NCI-H510A (cell line): ENCODE data around the gene NSF.
"Not testable (repeated sequence)": the region's sequence is repeated elsewhere in the genome, so short reads cannot be mapped to it uniquely, and the experiment has no call there.

ENCODE experiments used
- DNase-seq: peaks from one replicate; lab custom pipeline; 2025; lab: John Stamatoyannopoulos, UW

NSF gene

DNA sequence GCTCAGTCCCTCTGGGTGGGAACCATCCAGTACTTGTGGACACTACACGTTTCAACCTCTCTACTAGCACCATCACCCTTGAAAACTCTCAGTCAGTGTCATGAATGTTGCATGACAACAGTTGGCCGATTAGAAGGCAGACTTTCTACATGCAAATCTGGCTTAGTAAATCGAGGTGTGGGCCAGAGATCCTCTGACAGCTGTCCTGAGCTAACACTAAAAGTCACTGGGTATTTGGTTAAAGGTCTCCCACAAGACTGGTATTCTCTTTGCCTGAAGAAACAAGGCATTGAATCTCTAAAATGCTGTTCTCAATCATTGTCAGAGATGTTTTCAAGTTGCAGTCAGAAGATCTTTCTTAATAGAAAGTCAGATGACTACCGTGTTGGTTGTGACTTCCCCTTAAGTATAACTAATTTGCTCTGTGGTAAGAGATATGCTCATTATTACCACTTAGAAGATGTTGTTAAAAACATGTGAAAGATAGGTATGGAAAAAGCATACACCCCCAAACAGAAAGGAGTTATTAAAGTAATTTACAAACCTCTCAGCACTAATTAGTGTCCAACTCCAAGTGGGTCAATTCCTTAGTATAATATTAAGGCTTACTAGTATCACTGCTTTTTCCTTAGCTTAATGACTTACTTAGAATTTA is 165.7 kb downstream of the NSF start:
- no peak for DNase-seq

DNA sequence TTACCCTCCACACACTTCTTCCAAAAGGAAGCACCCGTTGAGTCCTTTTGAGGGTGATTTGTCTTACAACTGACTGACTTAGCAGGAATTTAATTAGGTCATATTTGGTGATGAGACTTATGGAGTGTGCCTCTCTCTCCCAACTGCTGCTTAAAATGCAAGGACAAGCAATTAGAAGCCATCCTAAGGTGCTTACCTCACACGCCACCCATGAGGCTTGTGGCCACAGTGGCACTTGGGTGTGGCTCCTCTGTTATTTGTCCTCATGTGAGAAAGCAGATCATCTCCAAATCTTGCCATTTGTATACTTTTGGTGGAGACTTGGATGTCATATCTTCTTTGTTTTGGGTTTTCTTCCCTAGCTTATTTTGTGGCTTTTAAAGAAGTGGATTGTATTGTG is 166.4 kb downstream of the NSF start:
- DNase-seq, result no peak

DNA sequence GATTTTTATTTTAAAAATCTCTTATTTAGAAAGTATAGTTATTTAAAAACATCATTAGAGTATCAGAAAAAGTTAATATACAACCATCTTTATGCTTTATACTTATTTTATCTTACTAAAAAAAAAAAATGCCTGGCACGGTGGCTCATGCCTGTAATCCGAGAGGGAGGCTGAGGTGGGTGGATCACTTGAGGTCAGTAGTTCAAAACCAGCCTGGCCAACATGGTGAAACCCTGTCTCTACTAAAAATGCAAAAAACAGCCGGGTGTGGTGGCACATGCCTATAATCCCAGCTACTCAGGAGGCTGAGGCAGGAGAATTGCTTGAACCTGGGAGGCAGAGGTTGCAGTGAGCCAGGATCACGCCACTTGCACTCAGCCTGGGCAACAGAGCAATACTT is 167.1 kb downstream of the NSF start:
- DNase-seq, result not testable (repeated sequence)

DNA sequence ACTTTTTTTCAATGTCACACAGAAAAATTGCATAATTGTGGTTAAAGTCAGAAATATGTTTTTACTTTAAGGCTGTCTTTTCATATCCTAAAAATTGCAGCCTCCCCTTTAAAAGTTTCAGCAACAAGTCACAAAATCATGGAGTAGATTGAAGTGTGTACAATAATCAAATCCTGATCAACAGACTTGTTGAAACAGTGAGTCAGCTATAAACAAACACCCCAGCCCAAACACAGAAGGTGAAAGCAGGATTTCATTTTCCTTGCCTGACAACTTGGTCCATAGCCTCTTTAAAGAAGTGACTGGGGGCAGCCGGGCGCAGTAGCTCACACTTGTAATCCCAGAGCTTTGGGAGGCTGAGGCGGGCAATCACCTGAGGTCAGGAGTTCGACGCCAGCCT is 168.1 kb downstream of the NSF start:
- DNase-seq, result no peak

DNA sequence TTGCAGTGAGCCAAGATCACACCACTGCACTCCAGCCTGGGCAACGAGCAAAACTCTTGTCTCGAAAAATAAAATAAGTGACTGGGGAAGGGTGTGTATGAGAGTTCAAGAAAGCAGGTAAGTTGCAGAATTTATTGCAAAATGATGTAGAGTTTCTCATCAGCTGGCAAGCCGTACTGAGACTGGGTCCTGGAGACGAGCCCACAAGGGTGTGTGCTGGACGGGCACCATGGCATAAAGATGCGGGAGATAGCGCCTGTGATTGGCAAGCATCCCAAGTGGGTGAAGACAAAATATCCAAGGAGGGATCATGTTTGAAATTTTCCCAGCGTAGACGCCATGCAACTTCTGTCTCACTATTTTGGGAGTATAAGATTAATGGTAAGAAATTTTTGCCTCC is 168.7 kb downstream of the NSF start:
- no peak for DNase-seq

DNA sequence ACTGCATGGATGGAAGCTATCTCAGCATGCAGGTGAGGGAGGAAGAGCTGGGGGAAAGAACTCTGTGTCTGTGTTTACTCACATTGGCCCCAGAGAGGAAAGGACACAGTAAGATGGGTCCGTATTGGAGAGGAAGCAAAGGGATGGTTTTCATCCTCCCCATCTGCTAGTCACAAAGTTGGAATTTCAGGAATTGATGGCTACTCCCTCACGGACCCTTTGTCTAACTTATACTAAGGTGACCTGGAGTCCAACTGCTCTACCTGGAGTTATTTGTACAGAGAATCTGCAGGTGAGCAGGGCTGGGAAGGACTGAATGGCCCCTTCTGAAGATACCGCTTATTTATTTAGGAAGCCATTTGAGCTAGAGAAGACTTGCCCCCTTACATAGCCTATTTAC is 172.9 kb downstream of the NSF start:
- no peak for DNase-seq

DNA sequence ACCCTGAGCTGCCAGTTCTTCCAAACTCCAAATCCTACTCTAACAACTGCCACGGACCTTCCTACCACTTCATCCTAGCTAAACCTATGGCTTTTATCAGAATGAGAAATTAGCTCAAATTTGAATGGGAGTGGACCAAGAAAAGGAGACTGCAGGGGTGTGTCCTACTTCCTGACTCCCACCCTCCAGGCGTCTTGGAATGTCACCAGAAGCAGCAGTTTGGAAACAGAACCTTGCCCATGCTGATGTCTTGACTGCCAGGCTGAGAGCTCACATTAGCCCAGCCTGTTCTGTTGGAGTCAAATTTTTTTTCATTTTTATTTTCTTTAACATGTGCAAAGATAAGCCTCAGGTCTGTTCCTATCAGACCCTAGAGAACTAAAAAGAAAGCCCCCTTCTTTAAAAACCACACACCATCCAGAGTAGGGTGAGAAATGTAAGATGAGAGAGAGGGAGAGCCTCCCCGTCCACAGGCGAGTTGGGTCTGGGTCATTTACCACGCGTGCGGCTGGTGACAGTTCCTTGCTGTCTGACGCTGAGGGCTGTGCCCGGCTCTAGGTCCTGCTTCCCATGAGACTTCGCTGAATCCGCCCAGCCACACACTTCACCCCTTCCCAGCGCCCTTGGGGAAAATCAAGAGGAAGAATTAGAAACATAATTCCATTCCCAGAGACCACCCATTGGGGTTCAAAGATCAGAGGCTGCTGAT is 173.7 kb downstream of the NSF start:
- no peak for DNase-seq

DNA sequence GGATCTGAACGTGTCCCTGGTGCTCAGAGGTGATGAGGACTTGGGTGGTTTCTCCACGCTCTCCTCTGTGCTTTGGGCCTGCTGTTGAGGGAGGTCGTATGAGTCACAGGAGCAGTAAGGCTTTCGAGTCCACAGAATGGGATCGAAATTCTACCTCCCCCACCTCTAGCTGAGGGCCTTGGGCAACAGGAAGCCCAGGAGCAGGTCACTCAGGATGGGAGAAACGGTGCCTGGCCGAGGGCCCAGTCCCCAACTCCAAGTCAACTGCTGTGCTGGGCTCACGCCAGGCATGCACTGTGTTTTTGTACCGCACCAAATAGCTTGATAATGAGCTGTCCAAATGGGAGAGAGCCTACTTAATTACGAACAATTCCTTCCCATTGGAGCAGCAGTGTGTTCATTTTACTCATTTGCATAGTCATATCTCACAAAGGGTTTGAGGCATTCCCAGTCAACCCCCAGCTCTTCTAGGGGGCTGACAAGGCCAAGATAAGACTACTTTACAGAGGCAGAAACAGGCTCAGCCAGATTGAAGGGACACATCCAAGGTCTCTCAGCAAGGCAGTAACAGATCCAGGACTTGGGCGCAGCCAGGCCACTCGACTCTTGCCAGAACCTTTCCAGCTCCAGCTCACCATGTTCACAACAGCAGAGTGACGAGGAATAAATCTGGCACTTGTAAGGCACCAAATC is 174.4 kb downstream of the NSF start:
- no peak for DNase-seq

DNA sequence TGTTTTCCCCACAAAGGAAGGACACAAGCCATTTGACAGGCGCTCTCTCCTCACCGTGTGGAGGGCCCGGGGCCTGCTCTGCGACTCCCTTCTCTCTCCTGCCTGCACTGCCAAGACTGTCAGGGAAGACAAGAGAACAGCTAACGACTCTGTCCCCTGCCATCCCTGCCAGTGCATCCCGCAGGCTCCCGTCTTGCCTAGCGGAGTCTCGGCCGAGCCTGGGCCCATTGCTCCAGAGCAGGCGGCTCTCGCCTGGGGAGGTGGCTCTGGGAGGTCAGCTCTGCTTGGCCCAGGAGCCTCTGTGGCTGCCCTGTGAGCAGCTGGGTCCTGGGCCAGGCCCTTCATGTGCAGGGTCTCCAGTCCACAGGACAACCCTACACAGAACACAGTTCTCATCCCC is 175.0 kb downstream of the NSF start:
- DNase-seq, result no peak

DNA sequence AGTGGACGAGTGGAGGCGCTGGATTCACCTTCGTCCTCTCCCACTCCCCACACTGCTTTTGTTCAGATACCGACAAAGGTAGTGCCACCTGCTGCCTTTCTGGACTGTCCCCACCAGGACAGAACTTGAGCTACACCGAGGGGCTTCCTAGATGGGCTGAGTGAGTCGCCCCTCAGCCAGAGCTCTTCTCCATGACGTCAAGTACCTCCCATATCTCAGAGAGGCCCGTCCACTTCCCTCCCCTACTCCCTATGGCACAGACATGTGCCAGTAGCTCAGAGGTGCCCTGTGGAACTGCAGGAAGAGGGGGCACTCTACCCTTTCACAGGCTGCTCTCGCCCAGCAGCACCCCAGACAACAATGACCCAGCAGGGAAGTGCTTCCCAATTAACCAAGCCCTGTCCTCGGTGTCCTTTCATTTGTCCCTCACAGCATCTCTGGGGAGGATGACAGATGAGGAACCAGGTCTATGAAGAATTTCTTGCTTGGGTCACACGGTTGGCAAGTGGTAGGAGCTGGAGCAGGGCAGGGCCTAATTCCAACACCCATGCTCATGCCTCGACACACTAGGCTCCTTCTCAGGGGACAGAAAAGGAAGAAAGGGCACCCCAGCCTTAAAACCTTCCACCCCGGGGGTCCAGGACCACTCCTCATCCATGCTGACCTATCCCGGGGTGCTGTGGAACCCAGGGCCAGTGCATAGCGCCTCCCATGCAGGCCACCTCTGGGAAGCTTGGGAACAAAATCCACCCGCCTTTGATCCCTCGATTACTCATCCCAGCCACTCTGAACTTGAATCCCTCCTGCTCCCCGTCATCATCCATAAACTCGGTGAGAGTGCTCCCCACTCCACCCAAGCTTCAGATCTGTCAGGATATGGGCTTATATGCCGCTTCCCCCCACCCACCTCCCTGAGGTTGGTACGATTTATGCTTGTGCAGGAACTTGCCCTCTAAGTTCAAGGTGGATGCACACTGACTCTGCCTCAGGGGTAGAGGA is 176.3 kb downstream of the NSF start:
- DNase-seq, result no peak

DNA sequence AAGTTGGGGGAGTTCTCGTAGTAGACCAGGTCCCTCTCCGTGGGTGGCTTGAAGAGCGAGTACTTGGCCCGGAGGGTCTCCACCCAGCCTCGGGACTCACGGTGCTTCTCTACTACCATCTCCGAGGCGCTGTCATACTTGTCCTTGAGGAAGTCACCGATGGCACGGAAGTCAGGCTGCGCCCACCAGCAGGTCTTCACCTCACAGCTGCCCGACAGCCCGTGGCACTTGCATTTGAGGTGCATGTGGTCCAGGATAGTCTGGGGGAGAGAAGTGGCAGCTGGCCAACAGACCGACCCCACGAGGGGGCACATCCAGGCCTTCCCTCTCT is 178.0 kb downstream of the NSF start:
- no peak for DNase-seq

DNA sequence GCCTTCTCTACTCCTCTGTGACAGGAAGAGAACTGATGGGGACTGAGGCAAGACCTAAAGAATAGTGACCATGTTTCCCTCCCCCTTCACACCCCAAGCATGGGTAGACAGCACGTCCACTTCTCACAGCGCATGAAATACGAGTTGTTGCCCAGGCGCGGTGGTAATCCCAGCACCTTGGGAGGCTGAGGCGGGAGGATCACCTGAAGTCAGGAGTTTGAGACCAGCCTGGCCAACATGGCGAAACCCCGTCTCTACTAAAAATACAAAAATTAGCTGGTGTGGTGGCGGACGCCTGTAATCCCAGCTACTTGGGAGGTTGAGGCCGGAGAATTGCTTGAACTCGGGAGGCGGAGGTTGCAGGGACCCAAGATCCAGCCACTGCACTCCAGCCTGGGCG is 178.4 kb downstream of the NSF start:
- DNase-seq, result not testable (repeated sequence)

DNA sequence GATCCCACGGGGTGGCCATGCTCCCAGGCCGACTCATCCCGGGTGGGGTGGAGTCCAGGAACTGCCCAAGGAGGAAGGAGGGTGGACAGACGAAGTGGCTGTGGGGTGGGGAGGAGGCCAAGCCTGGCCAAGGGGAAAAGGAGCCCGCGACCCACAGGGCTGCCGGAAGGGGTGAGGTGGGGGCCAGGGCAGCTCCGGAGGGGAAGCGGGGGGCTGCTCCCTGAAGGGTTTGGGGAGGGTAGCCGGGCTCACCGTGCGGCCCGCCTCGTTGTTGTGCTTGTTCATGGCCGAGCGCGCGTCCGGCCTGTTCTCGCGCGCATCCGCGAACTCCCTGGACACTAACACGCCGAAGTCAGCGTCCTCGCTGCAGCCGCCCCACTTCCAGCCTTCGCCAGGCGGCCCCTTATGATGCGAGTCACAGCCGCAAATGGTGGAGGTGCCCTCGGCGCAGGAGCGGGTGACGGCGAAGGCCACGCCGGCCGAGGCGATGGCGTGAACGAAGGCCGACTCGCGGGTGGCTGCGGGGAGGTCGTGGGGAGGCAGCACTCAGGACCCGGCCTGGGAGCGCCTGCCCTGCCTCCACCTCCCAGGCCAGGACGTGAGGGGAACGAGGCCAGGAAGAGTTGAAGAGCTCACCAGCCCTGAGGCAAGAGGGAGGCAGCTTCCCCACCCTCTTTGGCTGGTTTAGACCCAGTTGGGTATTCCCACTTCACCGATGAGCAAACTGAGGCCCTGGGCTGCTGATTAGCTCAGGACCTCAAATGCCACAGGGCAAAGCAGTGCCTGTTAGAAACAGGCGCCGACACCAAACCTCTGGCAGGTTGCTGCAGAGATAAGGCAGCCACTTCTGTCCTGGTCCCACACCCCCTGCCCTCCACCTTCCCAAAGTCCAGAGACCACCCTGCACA is 179.3 kb downstream of the NSF start:
- no peak for DNase-seq

DNA sequence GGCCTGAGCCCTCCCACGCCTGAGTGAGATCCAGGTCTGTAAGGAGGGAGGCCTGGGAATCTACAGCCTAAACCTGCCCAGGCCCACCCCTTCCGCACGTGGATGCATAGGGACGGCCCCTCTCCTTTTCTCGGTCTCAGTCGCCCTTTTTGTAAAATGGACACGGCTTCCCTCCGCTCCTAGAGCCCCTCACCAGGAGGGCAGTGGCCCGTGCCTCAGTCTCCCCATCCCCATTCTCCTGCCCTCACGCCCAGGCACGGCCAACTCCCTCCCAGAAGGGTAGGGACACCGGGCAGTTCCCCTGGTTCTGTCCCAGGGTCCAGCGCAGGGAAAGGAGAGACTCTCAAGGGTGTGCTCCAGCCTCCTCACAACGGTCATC is 180.0 kb downstream of the NSF start:
- no peak for DNase-seq

DNA sequence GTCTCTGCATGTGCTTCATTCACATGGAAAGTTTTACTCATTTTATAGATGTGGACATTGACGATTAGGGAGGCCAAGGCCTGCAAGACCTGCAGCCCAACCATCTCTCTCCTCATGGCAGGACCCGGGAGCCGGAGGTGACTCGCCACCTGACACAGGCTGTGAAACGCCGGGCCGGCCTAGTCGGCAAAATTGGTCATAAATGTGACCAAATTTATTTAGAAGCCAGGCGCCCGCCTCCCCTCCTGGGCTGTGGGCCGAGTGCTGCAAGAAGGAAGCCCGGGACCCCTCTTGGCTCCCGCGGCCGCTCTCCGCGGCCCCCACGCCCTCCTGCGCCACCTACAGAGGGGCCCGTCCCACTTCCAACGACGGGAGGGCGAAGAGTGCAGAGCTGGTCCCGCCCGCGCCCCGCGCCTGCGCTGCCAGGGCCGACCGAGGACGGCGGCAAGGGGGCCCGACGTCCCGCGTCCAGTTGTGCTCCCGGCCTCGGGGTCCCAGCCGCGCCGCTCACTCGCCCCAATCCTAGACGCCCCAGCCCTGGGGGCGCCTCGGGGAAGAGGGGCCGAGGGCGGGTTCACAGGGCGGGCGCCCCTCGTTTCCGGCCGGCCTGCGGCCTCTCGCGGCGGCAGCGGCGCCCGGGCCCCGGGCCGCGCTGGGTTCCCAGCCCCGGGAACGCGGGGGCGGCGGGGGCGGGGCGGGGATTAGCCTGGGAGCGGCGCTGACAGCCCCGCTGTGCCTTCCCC is 180.5 kb downstream of the NSF start:
- DNase-seq, result peak; percentile 16

DNA sequence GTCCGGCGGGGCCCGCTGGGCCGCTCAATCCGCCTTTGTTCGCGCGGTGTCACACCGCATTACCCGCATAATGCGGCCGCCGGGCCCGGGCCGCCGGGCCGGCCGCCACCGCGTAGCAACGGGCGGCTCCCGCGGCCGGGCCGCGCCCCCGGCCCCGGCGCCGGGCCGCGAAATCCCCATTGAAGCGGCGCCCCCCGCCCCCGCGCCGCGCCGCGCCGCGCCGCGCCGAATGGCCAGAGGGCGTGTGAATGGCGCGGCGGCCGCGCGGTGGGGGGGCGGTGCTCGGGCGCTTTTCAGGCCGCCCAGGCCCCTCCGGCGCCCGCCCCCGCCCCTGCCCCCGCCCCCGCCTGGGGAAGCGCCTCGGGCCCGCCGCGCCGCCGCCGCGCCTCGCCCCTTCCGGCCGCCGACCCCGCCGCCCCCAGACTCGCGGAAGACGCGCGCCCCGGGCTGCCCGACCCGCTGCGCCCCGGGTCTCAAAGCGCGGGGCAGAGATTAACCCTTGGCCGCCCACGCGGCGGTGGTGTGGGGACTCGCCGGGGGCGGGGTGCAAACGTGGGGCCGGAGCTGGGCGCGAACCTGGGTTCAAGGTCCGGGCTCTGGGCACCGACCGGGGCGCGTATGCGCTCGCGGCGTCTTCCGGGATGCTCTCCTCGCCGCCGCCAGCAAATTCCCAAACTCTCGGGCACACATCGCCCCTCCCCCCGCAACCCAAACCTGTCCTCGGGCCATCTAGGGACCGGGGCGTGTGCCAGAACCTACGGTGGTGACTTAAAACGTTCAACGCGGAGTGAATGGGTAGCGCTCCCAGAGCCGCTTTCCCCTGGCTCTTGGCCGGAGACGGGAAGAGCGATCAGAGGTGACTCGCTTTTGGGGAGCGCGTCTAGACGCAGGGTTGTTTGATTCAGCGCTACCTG is 181.3 kb downstream of the NSF start:
- DNase-seq, result peak; percentile 39

DNA sequence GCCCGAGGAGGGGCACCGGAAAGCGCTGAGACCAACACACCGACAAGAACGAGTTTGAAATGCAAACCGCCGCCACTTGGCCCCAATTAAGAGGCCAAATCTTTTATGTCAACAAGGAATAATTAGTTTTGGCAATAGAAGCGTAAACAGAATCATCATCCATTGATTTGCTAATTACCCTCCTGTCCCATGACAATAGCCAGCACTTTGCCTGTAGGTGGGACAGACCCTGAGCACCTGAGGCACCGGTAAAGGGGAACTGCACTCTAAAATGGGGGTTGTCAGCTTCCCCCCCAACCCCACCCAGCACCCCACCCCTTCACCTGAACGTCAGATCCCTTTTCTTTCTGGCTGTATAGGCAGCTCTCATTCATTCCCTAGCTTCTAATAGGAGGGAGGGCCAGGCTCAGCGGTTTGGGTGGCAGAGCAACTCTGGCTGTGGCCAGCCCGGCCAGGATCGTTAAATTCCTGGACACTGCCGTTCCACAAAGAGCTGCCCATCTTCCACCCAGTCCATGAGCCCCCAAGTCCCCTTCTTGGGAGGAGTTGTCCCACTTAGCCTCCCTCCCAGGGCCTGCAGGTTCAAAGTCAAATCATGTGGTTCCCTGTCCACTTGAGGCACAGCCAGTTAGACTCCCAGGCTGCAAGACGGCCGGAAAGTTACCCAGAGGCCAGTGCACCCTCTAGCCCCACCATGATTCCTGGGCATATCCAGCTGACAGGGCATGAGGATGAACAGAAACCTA is 182.2 kb downstream of the NSF start:
- no peak for DNase-seq

DNA sequence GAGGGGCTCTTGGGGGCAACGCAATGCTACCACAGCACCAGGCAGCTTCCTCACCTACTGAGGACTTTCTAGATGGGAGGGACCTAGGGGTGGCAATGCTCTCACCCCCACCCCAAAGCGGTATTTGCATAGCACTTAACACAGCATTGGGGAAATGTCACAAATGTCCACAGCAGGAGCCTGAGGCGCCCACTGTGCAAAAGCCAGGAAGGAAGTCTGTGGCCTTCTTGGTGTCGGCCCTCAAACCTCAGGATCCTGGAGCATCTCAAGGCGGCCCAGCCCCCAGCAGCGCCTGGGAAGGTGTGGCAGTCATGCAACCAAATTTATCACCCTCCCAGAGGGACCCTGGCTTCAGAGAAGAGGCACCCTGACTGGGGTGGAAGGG is 182.7 kb downstream of the NSF start:
- no peak for DNase-seq

DNA sequence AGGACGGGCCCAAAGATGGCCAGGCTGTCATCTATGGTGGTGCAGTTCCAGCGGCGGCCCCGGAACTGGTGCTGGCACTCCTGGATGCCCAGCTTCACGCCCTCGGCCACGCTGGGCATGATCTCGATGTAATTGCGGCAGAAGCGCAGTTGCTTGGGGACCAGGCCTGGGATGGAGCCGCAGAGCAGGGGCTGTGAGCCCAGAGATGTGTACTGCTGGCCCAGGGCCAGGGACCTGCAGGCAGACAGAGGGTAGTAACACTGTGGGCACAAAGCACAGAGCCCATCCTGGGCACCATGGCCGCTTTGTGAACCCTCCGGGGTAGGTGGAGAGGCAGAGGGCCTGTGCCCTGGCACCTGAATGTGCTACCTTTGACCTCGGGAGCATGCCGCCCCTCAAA is 183.2 kb downstream of the NSF start:
- DNase-seq, result no peak
